GM19372 (cell line): Measurements from ENCODE around the gene FOSB.

Source experiments
- ATAC-seq: cut with Tn5 transposase; IDR thresholded peaks from one replicate; pipeline ENCODE4 v1.9.1; 2021; ENCODE audit warnings: mild to moderate bottlenecking, low read depth, moderate library complexity; ENCODE audit not compliant: unreplicated experiment

Gene FOSB

DNA sequence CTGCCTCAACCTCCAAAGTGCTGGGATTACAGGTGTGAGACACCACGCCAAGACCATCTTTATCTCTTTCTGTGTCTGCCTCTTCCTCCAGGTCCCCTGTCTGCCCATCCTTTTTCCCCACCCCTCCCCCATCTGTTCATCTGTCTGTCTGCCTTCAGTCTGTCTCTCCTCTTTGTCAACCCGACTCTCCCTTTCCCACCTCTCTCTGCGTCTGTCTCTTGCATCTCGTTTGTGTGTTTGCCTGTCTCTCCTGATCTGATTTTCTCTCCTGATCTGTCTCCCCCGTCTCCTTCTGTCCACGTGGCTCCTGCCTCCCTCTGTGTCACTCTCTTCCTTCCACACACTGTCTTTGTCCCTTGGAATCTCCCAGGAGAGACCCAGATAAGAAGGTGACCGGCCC lies 49.4 kb downstream of the FOSB start:
- ATAC-seq, result no peak

- ATAC-seq, result no peak
These were observed 50.1 kb downstream of the FOSB start for GRCh38 chr19:45517641-45518468.

GRCh38 chr19:45518469-45518826 lies 50.7 kb downstream of the FOSB start:
- no peak for ATAC-seq

GRCh38 chr19:45522010-45522941 lies 54.5 kb downstream of the FOSB start:
- no peak for ATAC-seq

DNA sequence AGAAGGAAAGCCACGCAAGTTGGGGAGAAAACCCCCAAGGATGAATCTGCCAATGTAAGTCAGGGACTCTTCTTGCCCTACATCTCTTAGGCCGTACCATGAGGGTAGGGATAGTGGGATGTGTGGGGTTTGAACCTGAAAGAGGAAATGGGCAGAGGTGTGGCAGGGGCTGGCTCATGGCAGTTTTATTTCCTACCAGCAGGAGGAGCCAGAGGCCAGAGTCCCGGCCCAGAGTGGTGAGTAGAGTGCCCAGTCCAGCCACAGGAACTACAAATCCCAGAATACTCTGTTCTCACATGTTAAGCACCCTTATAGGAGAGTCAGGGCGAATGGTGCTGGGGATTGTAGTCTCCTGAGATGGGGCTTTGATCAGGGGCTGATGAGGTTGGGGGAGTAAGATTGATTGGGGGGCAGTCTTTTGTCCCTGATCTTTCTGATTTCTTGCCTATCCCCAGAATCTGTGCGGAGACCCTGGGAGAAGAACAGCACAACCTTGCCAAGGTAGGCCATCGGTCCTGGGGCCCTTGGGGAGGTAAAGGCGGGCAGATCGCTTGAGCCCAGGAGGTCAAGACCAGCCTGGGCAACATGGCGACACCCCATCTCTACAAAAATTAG lies 56.0 kb downstream of the FOSB start:
- no peak for ATAC-seq

DNA sequence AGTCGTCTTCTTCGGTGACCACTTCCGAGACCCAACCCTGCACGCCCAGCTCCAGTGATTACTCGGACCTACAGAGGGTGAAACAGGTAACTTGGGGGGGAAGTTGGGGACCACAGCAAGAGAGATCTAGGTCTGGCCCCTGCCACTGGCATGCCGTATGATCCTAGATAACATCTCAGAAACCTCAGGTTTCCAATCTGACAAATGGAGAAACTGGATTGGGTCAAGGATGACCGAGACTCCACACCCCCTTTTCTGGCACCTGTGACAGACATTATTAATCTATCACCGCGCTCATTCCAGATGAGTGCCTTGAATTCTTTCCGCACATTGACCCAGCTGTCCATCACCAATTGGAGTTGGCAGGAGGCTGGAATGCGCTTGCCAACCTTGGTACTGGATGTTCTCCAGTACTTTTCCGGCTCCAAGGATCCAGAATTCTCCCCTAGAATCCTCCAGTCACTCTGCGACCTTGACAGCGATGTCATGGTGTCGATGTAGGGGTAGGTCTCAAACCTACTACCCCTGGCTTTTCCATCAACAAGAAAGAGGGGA lies 56.9 kb downstream of the FOSB start:
- ATAC-seq, result no peak
